Erythroblast (primary cell): ENCODE results near the gene CPPED1.

Source experiments
- GATA1 ChIP-seq: IDR thresholded peaks from 2 replicates; pipeline ENCODE4 v1.6.1; 2011; ENCODE audit warnings: low read depth, mild to moderate bottlenecking, control low read depth, low read length, moderate library complexity
- POLR2A ChIP-seq: IDR thresholded peaks from 2 replicates; pipeline ENCODE4 v1.6.1; 2011; ENCODE audit warnings: mild to moderate bottlenecking, low read length

DNA sequence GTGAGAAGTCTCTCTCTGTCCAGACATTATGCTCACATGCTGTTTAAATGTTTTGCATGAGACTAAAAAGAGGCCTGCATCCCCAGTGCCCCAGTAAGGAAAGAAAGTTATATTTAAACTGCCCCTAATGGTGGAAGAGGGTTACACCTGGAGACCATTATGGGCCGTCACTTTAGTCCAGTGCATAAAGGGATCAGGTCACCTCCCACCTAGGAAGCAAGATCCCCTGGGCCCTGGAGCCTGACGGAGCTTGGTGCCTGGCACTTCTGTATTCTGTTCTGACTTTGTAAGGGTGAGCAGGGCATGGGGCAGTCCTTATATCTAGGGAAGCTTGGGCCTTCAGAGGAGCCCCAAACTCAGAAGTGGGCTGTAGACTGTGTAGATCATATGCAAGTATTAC, 67.9 kb downstream of the CPPED1 start:
- TF ChIP-seq POLR2A (no peak), GATA1 (no peak)
